Adrenal gland (tissue), 5 donors: ENCODE results near the gene ERRFI1.

Experiments
- POLR2A ChIP-seq, 2 donors: fragments of 450-650 bp; IDR thresholded peaks; one replicate each; pipeline ENCODE4 v1.6.1; 2017; ENCODE audit warnings: antibody characterized with exemption in 2 of 2, mild to moderate bottlenecking in 2 of 2, moderate library complexity in 1 of 2
- TF ChIP-seq, protein P1 (sequence below), 6 experiments: fragments of 450-650 bp in 4 of 6; fragments of 200-600 bp in 2 of 6; sonication (generic) in 1 of 6; IDR thresholded peaks; 1 replicate in 5 of 6; 2 replicates in 1 of 6; pipeline versions ENCODE4 v1.5.1 to v1.8.0; 2016 to 2021; ENCODE audit warnings: antibody characterized with exemption in 6 of 6, mild to moderate bottlenecking in 2 of 6, moderate library complexity in 1 of 6
- donor health status: DM: no; HTN: no; CAD: no.

GRCh38 chr1:8061673-8062386, 35.7 kb upstream of the ERRFI1 start:
- TF ChIP-seq, protein P1, sequence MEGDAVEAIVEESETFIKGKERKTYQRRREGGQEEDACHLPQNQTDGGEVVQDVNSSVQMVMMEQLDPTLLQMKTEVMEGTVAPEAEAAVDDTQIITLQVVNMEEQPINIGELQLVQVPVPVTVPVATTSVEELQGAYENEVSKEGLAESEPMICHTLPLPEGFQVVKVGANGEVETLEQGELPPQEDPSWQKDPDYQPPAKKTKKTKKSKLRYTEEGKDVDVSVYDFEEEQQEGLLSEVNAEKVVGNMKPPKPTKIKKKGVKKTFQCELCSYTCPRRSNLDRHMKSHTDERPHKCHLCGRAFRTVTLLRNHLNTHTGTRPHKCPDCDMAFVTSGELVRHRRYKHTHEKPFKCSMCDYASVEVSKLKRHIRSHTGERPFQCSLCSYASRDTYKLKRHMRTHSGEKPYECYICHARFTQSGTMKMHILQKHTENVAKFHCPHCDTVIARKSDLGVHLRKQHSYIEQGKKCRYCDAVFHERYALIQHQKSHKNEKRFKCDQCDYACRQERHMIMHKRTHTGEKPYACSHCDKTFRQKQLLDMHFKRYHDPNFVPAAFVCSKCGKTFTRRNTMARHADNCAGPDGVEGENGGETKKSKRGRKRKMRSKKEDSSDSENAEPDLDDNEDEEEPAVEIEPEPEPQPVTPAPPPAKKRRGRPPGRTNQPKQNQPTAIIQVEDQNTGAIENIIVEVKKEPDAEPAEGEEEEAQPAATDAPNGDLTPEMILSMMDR (IDR thresholded peaks at IDR 0.05), result no peak
- TF ChIP-seq POLR2A (IDR thresholded peaks at IDR 0.05), result no peak
